ENCODE data around the gene IVD. TPM values are rescaled to one million over a fixed set of nuclear protein-coding genes. Genes with fewer than 3 reads are reported as not detected.

Gene IVD
- total RNA-seq, 1 experiment from 2014 or later = 93.1 TPM

GRCh38 chr15:40413036-40413435, 7.4 kb downstream of the IVD start:
- no peak overlapping the region for H3K23ac ChIP-seq (ENCODE audit: insufficient read length, low read depth, low read length)
- H3K23me2 ChIP-seq (ENCODE audit: insufficient read length, low read depth, low read length, poor library complexity, severe bottlenecking) = no peaks in the 10 kb centered on the region
- H4K8ac ChIP-seq (replicated peaks; ENCODE audit: insufficient read length, low read depth, low read length) = no peak overlapping the region
- no peak overlapping the region for H4K5ac ChIP-seq (ENCODE audit: insufficient read length, low read depth, low read length)
- no peaks in the 10 kb centered on the region for H3K27me3 ChIP-seq (ENCODE audit: insufficient read depth, low read length)
- H2BK20ac ChIP-seq (ENCODE audit: low read depth, low read length, poor library complexity, severe bottlenecking) = no peak overlapping the region
- H4K20me1 ChIP-seq (ENCODE audit: control insufficient read depth, insufficient read depth, insufficient read length) = no peaks in the 10 kb centered on the region
- no peak overlapping the region for H3K9ac ChIP-seq (ENCODE audit: extremely low read depth, insufficient read length, low read length)
- no peak overlapping the region for H2BK5ac ChIP-seq (ENCODE audit: insufficient read length, low read length)
- no peak overlapping the region for H3K14ac ChIP-seq (ENCODE audit: insufficient read depth, low read length)
- no peak overlapping the region for H3K4me2 ChIP-seq (ENCODE audit: insufficient read depth, insufficient read length, low read length)
- H3K9me3 ChIP-seq (ENCODE audit: control insufficient read depth, low read depth, low read length) = no peaks in the 10 kb centered on the region
- H3T11ph ChIP-seq (ENCODE audit: low read length) = no peak overlapping the region
- no peak for TF ChIP-seq CTCF (conservative IDR thresholded peaks at IDR 0.05)
- H3K4ac ChIP-seq (ENCODE audit: low read depth, low read length) = no peak overlapping the region
- no peak overlapping the region for H2BK15ac ChIP-seq (ENCODE audit: low read depth, low read length)
- no peak overlapping the region for H2BK12ac ChIP-seq (ENCODE audit: insufficient read length, low read depth, low read length)
- no peak overlapping the region for H3K27ac ChIP-seq (ENCODE audit: insufficient read length, low read depth, low read length)
- H2AFZ ChIP-seq (ENCODE audit: low read length) = no peak overlapping the region
- Mint-ChIP-seq H3K27ac (no peak overlapping the region), H3K36me3 (ENCODE audit: insufficient read depth in 1 of 3, low read depth in 3 of 3) (peaks cover 53 to 87% (median 87%) of the 10 kb centered on the region in 3 experiments; a peak in 6 of 7 replicates), H3K9me3 (no peaks in the 10 kb centered on the region), H3K4me3 (no peak overlapping the region), H3K4me1 (no peaks in the 10 kb centered on the region; a peak in 1 of 4 replicates), H3K27me3 (ENCODE audit: low read depth) (no peaks in the 10 kb centered on the region)
- H3K4me1 ChIP-seq (ENCODE audit: insufficient read depth, low read length) = no peaks in the 10 kb centered on the region
- H3K79me1 ChIP-seq (ENCODE audit: insufficient read depth, low read depth, low read length, poor library complexity, severe bottlenecking) = no peaks in the 10 kb centered on the region
- H4K91ac ChIP-seq (ENCODE audit: insufficient read length, low read depth, low read length) = no peak overlapping the region
- H3K79me2 ChIP-seq (ENCODE audit: insufficient read depth, low read length) = no peaks in the 10 kb centered on the region
- DNase-seq = no peak
- H2BK120ac ChIP-seq (ENCODE audit: low read depth, low read length, poor library complexity, severe bottlenecking) = no peak overlapping the region
- no peak overlapping the region for H3K18ac ChIP-seq (ENCODE audit: insufficient read length, low read depth, low read length)
- no peak overlapping the region for H3K56ac ChIP-seq (ENCODE audit: insufficient read length, low read depth, low read length)
- WGBS (ENCODE audit: extremely low coverage, insufficient read length, low lambda C conversion rate) = no CpG with 5 or more reads among the region's 9 CpGs
- no peak overlapping the region for H2AK5ac ChIP-seq (ENCODE audit: insufficient read length, low read length)
